ENCODE measurements around the gene IL17RC. TPM values are rescaled to one million over a fixed set of nuclear protein-coding genes. Genes with fewer than 3 reads are reported as not detected.
"Not testable (repeated sequence)": the region's sequence is repeated elsewhere in the genome, so short reads cannot be mapped to it uniquely, and the experiment has no call there.

Gene IL17RC, protein sequence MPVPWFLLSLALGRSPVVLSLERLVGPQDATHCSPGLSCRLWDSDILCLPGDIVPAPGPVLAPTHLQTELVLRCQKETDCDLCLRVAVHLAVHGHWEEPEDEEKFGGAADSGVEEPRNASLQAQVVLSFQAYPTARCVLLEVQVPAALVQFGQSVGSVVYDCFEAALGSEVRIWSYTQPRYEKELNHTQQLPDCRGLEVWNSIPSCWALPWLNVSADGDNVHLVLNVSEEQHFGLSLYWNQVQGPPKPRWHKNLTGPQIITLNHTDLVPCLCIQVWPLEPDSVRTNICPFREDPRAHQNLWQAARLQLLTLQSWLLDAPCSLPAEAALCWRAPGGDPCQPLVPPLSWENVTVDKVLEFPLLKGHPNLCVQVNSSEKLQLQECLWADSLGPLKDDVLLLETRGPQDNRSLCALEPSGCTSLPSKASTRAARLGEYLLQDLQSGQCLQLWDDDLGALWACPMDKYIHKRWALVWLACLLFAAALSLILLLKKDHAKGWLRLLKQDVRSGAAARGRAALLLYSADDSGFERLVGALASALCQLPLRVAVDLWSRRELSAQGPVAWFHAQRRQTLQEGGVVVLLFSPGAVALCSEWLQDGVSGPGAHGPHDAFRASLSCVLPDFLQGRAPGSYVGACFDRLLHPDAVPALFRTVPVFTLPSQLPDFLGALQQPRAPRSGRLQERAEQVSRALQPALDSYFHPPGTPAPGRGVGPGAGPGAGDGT
- total RNA-seq: 10 to 100 TPM; 60.4 to 68.4 (median 65.1) TPM

DNA sequence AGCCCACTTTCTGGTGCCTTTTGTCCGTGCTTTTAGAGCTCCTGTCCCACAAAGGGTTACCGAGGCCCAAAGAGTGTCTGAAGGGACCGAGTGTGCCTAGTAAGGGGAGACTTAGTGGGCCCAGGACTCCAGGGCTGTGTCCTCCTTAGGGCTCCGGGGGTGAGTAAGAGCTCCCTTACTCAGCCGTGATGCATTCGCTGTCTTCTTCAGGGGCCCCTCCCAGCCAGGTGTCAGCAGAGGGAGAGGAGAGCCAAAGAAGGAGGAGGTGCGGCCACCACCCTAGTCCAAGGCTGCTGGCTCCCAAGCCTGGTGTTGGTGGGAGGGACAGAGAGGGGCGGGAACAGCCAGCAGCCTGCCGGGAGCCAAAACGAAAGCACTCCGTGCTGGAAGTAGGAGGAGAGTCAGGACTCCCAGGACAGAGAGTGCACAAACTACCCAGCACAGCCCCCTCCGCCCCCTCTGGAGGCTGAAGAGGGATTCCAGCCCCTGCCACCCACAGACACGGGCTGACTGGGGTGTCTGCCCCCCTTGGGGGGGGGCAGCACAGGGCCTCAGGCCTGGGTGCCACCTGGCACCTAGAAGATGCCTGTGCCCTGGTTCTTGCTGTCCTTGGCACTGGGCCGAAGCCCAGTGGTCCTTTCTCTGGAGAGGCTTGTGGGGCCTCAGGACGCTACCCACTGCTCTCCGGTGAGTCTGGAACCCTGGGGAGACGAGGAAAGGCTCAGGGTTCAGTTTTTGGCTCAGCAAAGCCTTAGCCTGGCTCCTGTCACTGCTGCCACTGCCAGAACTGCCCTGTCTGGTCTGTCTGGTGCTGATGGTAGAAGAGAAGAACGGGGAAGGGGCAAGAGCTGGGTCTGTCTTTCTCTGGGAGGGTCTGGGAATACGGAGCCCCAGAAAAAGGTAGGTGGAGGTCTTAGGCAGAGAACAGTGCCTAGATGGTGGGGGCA is at the start of gene IL17RC:
Gene IL17RC, plus strand, starts transcription at position 365 of the 947 bp plus-strand sequence. Its CDS starts 218 bp downstream, at position 583.
- WGBS, 2 donors: 6% methylated on average over 14 to 19 of the region's 19 CpGs
- Histone ChIP-seq H3K9me3 (no peaks in the 10 kb centered on the region), H3K27me3 (no peaks in the 10 kb centered on the region), H3K4me1 (peaks cover 0 to 49% (median 29%) of the 10 kb centered on the region in 4 donors), H3K4me3 (peak within 1 kb of the TSS; percentile 62 to 93 (median 83)), H3K36me3 (peaks cover 0 to 17% (median 0%) of the 10 kb centered on the region in 3 donors), H3K27ac (peak within 1 kb of the TSS; percentile 87 to 97 (median 92))
- TF ChIP-seq, protein P1, sequence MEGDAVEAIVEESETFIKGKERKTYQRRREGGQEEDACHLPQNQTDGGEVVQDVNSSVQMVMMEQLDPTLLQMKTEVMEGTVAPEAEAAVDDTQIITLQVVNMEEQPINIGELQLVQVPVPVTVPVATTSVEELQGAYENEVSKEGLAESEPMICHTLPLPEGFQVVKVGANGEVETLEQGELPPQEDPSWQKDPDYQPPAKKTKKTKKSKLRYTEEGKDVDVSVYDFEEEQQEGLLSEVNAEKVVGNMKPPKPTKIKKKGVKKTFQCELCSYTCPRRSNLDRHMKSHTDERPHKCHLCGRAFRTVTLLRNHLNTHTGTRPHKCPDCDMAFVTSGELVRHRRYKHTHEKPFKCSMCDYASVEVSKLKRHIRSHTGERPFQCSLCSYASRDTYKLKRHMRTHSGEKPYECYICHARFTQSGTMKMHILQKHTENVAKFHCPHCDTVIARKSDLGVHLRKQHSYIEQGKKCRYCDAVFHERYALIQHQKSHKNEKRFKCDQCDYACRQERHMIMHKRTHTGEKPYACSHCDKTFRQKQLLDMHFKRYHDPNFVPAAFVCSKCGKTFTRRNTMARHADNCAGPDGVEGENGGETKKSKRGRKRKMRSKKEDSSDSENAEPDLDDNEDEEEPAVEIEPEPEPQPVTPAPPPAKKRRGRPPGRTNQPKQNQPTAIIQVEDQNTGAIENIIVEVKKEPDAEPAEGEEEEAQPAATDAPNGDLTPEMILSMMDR (IDR thresholded peaks at IDR 0.05): peak in 1 of 5 experiments; percentile 7
- TF ChIP-seq EP300 (IDR thresholded peaks at IDR 0.05): peak; percentile 54 to 90
- peak; percentile 65 to 80 for TF ChIP-seq POLR2A (IDR thresholded peaks at IDR 0.05)
- peak; percentile 77 to 81 for DNase-seq (ENCODE audit: low spot score in 2 of 2)

DNA sequence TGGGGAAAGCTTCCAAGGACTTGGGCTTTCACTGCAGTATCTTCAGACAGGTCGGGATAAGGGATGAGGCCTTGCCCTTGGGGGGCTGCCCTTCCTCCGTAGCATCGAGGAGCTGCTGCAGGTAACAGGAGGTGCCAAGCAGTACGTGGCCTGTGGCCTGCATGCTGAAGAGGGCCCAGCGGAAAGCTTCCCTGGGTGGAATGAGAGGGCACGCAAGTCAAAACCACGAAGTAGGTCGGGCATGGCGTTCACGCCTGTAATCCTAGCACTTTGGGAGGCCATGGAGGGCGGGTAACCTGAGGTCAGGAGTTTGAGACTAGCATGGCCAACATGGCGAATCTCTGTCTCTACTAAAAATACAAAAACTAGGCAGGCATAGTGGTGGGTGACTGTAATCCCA is 49.8 kb upstream of the IL17RC start:
- Histone ChIP-seq H3K27ac (peak overlapping the region in 2 of 4 donors; percentile 11 to 88), H3K36me3 (no peaks in the 10 kb centered on the region), H3K4me1 (peaks cover 0 to 36% (median 8%) of the 10 kb centered on the region in 4 donors), H3K4me3 (no peak overlapping the region), H3K9me3 (no peaks in the 10 kb centered on the region), H3K27me3 (no peaks in the 10 kb centered on the region)
- 88 to 93% methylated on average over 12 of the region's 12 CpGs for WGBS, 2 donors
- TF ChIP-seq POLR2A (IDR thresholded peaks at IDR 0.05) (no peak), EP300 (IDR thresholded peaks at IDR 0.05) (no peak)
- TF ChIP-seq, protein P1 (IDR thresholded peaks at IDR 0.05): no peak
- DNase-seq (ENCODE audit: low spot score in 2 of 2): no peak

DNA sequence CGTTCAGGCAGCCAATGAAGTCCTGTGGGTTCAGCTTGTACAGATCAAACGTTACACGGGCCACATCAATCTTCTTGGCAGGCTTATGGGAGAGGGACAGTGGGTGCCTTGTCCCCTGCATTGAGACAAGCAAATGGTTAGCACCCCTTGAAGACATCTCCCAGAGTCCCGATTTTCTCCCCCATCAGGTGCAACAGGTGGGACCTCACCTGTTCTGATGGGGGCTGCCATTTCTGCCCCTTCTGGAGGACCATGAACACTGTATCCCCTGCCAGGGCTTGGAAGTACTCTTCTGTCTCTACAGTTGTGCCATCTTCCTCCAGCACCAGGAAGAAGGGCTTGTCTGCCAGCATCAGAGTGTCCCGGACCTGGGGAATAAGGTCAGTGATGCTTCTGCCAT is 46.9 kb upstream of the IL17RC start:
- Histone ChIP-seq H3K4me3 (no peak overlapping the region), H3K27me3 (no peaks in the 10 kb centered on the region), H3K36me3 (no peaks in the 10 kb centered on the region), H3K9me3 (no peaks in the 10 kb centered on the region), H3K4me1 (peaks cover 0 to 9% (median 2%) of the 10 kb centered on the region in 4 donors), H3K27ac (no peak overlapping the region)
- TF ChIP-seq, protein P1 (IDR thresholded peaks at IDR 0.05): no peak
- TF ChIP-seq POLR2A (IDR thresholded peaks at IDR 0.05): no peak
- no peak for TF ChIP-seq EP300 (IDR thresholded peaks at IDR 0.05)
- no peak for DNase-seq (ENCODE audit: low spot score in 2 of 2)
- 61 to 78% methylated on average over 4 to 5 of the region's 5 CpGs for WGBS, 2 donors

DNA sequence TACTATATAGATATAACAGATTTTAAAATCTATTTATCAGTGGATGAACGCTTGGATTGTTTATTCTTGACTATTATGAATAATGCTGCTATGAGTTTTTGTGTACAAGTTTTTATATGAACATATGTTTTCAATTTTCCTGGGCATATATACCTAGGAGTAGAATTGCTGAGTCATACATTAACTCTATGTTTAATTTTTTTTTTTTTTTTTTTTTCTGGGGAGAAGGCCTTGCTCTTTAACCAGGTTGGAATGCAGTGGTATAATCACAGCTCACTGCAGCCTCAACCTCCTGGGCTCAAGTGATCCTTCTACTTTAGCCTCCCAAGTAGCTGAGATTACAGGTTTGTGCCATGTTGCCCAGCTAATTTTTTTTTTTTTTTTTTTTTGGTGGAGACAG is 45.9 kb upstream of the IL17RC start:
- no peaks in the 10 kb centered on the region for H3K9me3 ChIP-seq
- H3K4me3 ChIP-seq: no peak overlapping the region
- TF ChIP-seq, protein P1 (IDR thresholded peaks at IDR 0.05): no peak
- TF ChIP-seq EP300 (IDR thresholded peaks at IDR 0.05) (no peak), POLR2A (IDR thresholded peaks at IDR 0.05) (no peak)
- no peaks in the 10 kb centered on the region for H3K36me3 ChIP-seq
- DNase-seq (ENCODE audit: low spot score in 2 of 2): no peak
- H3K27ac ChIP-seq: no peak overlapping the region
- 46 to 95% methylated on average over 1 of the region's 1 CpG for WGBS, 2 donors
- peaks cover 0 to 5% (median 0%) of the 10 kb centered on the region in 4 donors for H3K4me1 ChIP-seq
- H3K27me3 ChIP-seq: no peaks in the 10 kb centered on the region

DNA sequence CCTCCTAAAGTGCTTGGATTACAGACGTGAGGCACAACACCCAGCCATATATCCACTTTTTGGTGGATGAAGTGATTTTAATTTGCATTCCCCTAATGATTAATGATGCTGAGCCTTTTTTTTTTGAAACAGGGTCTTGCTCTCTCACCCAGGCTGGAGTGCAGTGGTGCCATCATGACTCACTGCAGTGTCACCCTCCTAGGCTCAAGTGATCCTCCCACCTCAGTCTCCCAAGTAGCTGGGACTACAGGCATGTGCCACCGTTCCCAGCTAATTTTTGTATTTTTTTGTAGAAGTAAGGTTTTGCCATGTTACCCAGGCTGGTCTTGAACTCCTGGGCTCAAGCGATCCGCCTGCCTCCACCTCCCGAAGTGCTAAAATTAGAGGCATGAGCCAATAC is 44.8 kb upstream of the IL17RC start:
- H3K9me3 ChIP-seq: not testable (repeated sequence)

More for the DNA sequence above, 44.8 kb upstream of the IL17RC start:
- H3K4me3 ChIP-seq; H3K4me1 ChIP-seq; H3K27me3 ChIP-seq; H3K27ac ChIP-seq; H3K36me3 ChIP-seq; DNase-seq (ENCODE audit: low spot score in 2 of 2): not testable (repeated sequence)
- 94 to 95% methylated on average over 5 of the region's 5 CpGs for WGBS, 2 donors
